GM19023 (cell line): ENCODE results near the gene FREY1.
A peak's percentile ranks its signal among the peaks of the same experiment; 100 is the strongest.

Experiments used
- ATAC-seq: cut with Tn5 transposase; IDR thresholded peaks from one replicate; pipeline ENCODE4 v1.9.1; 2021; ENCODE audit warnings: mild to moderate bottlenecking, moderate library complexity; ENCODE audit not compliant: unreplicated experiment

Gene FREY1

DNA sequence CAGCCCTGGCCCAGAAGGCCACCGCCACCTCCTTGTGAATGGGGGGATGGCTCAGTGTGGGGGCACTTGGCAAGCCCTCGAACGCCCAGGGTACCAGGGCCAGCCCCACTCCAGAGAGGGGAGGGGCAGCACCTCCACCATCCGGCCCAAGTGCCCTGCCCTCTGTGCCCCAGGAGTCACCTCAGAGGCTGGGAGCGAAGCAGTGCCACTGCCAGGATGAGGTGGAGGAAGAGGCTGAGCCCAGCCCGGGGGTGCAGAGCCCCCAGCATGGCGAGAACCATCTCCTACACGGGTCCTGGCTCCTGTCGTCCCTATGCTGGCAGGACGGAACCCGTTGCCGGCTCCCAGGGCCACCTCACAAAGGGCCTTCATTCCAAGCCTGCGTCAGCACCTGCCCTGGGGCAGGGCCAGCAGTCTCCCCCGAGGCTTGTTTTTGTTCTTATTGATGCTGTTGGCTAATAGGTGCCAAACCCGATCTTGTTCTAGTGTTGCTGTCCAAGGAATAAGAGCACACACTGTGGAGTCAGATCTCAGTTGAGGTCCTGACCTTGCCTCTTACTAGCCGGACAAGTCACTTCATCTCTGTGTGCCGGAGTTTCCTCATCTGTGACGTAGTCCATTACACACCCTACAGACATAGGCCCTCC is at the start of gene FREY1:
TSS of gene FREY1 (minus strand) at position 307 of the 647 bp plus-strand sequence. CDS start at position 281, 26 bp downstream.
- no peak for ATAC-seq

DNA sequence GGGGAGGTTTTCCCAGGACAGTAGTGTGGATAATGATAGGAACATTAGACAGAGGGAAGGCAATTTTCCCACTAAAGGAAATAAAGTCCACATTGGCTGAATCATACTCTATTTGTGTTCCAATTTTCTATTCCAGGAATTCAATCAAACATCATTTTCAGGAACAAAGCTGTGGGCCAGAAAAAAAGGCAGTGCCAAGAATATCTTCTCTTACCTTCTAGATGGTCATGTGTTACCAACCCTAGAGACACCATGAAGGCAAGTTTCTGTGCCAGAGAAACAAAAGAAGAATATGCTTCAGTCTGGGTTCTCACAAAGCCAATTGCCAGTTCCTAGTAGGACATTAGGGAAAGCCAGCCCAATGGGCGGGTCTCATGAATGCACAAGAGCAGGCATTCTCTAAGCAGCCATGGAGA is 42.9 kb upstream of the FREY1 start:
- ATAC-seq, result no peak

DNA sequence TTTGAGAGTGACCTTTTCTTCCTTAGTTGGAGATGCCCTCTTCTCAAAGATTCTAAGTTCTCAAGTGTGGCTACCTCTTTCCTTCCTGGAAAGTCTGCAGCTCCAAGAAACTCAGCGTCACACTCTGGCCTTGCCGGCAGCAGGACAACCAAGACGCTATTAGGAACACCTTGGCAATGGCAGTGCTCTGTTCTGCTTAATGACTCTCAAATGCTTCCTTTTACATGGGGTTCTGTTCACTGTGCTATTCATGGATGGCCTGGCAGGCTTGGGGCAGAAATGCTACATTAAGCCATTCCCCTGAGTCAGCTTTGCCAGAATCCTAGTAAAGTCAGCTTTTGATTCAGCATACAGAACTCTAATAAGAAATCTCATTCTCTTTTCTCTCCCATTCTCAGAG is 41.3 kb upstream of the FREY1 start:
- no peak for ATAC-seq

- no peak for ATAC-seq
Measured at GRCh38 chr11:45947885-45948284, 40.8 kb upstream of the FREY1 start.

GRCh38 chr11:45945397-45945999 is 38.4 kb upstream of the FREY1 start:
- no peak for ATAC-seq

GRCh38 chr11:45942381-45942780 is 35.3 kb upstream of the FREY1 start:
- no peak for ATAC-seq

DNA sequence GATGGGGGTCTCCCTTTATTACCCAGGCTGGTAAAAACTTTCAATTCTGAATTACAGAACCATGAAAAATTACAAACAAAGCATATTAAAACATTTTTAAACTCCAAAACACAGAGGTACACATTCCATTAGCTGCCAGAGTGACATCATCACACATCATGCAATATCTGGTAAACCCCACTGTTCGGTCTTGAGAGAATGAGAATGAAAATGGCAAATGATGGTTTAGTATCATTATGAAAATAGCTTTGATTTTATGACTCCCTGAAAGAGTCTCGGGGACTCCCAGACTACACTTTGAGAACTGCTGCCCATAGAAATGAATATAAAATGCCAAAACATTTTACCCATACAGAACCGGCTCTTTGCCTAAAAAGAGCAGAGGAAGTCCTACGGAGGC is 34.2 kb upstream of the FREY1 start:
- no peak for ATAC-seq

DNA sequence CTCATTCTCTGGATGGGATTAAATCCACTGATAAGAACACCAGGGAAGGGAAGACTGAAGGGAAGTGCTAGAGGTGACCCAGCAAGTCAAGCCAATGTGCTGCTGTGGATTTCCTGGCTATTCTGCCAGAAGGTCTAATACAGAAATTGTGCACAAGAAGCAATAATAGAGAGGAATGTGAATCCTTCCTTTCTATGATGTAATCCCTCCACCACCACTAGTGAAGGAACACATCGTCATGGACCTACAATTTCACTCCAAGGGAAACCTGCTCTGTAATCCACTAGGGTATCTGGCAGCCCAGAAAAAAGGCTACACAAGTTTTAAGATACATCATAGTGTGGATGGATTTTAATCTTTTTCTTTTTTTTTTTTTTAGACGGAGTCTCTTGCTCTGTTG is 32.8 kb upstream of the FREY1 start:
- ATAC-seq, result no peak

DNA sequence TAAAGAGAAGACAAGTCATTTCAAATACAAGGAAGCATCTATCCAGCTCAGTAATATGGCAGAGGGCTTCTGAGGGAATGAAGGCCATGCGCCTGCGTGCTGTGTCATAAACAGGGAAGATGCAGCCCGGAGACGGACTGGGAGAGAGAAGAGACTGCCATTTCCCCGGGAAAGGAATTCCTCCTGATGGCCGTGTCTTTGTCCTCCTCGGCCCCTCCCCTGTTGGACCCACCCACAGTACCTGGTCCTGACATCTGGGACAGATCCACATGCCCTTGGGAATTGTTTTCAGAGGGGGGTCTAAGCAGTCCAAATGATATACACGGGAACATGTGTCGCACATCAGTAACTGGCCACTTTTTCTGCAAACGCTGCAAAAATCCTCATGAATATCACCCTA is 30.8 kb upstream of the FREY1 start:
- ATAC-seq, result no peak

DNA sequence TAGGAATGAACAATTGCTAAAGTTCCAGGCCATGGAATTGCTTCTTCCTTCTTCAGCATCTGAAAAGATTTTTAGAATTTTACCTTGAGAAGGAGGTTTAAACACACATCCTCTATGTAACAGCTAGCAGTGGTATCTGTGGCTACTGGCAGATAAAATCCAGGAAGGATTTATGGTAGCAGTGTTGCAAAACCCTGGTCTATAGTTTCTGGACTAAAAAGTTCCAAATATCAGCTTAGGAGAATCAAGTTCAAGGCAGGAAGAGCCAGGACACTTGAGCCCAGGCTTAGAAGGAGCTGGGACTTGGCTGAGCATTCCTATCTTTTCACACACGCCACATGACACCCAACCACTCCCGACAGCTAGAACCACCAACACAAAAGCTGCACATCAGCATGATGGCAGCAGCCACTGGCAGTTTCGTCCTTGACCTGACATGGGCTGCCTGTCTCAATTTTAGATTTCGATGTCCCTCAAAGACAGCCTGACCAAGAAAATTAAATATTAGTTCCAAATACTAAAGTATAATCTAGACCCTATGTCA is 29.5 kb upstream of the FREY1 start:
- ATAC-seq, result no peak

DNA sequence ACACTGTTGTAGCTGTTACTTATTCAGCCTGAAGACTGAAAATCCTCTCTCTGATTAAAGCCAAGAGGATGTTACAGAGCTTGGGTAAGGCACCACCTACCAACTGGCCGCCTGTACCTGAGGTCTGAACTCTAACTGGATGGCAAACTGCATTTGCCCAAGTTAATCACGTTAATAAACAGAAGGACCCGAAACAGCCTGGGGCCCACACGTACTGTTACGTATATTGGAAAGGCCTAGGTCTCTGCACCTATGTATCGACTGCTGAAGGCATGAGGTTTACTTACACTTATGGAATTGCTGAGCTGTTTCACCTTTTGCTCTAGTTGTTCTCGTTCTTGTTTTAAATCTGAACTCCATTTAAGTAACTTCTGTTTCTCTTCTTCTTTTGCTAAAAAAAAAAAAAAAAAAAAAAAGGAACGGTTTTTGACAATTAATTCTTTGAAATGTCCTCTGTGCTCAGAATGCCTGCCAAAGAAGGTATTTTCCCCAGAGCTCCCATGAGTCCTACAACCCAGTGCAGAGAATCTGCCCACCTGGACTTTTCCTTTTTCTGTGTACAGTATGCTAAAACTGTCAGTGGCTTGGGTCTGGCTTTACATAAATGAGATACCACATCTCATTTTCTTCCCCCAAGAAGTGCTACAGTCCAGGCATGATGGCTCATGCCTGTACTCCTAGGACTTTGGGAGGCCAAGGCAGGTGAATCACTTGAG is 28.4 kb upstream of the FREY1 start:
- ATAC-seq, result no peak

GRCh38 chr11:45934580-45935318 is 27.7 kb upstream of the FREY1 start:
- ATAC-seq, result no peak

DNA sequence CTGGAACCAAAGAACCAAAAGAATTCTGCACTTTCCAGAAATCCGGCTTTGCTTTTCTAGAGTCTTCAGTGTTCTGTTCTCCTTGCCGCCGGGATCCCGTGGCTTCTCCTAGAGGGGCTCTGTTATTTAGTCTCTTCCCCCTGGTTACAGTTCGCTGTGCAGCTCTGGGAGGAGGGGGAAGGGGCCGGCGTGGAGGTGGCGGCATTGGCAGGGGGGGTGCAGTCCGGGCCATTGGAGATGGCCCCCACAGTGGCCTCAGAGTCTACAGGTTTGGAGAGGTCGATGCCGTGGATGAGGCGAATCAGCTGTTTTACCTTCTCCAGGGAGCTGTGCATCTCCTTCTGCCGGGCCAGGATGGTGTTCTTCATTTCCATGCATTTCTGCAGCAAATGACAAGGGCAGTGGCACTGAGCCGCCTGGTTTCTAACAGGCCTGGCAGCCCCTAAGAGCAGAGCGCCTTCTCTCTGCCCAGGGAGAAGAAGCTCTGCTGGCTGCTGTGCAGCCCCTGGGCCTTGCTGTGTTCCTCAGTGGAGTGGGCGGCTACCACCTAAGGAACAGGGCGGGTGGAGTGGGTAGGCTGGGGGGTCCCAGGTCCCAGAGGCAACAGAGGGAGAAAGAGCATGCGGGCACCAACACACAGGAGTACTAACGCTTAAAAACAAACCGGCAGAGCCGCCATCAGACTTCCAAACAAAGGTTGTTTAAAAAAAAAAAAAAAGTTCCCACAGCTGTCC is 26.9 kb upstream of the FREY1 start:
- no peak for ATAC-seq

DNA sequence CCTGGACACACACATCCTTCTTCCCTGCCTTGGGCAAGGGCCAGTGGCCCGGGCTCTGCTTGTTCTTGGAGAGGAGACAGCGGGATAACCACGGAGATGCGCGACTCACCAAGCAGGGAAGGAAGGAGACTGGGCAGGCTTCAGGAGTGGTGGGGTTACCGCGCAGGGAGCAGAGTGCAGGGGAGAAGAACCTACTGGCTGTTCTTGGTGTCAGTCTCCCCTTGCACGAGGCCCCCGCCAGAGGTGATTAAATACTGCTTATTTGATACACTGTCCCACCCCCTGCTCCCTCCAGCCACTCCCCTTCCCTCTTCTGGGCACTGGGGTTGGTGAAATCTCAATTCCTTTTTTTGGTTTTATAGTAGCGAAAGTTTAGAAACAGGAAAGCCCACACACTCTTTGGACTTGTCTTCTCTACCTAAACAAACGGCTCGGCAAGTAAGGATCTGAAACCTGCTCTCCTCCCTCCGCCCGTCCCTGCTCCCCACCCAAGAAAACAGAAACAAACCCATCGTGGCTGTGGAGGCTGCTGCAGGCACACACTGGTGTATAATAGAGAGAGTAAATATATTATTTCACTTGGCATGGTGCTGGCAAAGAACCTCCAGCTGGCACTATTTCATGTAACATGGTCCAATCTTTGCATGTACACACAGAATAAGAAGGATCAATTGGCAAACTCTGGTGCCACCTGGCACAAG is 26.2 kb upstream of the FREY1 start:
- ATAC-seq, result no peak

- ATAC-seq, result no peak
Measured at GRCh38 chr11:45932217-45932616, 25.1 kb upstream of the FREY1 start.

DNA sequence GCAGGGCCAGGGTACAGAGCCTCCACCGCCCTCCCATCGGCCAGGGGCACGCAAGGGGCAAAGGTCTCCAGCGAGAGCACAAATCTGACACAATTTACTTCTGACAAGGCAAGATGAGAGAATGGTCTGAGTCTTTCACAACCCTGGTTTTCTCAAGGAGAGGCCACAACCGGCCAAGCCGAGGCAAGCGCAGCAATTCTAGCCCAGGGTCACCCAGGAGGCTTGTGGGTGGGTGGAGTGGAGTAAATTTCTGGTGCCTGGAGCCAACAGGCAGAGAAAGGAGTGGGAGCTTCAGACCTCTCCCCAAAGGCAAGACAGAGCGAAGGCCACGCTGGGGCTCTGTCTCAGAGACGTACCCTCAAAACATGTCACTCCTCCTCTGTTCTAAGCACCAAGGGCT is 24.7 kb upstream of the FREY1 start:
- no peak for ATAC-seq

- no peak for ATAC-seq
Measured at GRCh38 chr11:45930951-45931570, 24.0 kb upstream of the FREY1 start.

GRCh38 chr11:45930031-45930794 is 23.1 kb upstream of the FREY1 start:
- ATAC-seq, result peak; percentile 91
